GM11168 (cell line): ENCODE measurements around the gene FAM174B.

Source experiments
- in situ Hi-C: fragments of 300-500 bp; cut with MboI; formaldehyde crosslinking; loops from one replicate; pipeline ENCODE4 v1.12.0; 2022; ENCODE audit warnings: low sequenced_read_pairs; ENCODE audit not compliant: unreplicated experiment

Gene FAM174B

GRCh38 chr15:92666780-92667179 is 11.2 kb upstream of the FAM174B start:
- in situ Hi-C loops: no loop called here

- in situ Hi-C loops: no loop called here
Observed at GRCh38 chr15:92665100-92665555, 9.6 kb upstream of the FAM174B start.

- in situ Hi-C loops: no loop called here
Observed at GRCh38 chr15:92664178-92664900, 8.8 kb upstream of the FAM174B start.

GRCh38 chr15:92663250-92663951 is 7.8 kb upstream of the FAM174B start:
- in situ Hi-C loops: no loop called here

GRCh38 chr15:92662762-92663161 is 7.2 kb upstream of the FAM174B start:
- in situ Hi-C loops: no loop called here

GRCh38 chr15:92661956-92662355 is 6.4 kb upstream of the FAM174B start:
- in situ Hi-C loops: no loop called here

GRCh38 chr15:92661069-92661468 is 5.5 kb upstream of the FAM174B start:
- in situ Hi-C loops: no loop called here

GRCh38 chr15:92657486-92657885 is 1.9 kb upstream of the FAM174B start:
- in situ Hi-C loops: no loop called here

GRCh38 chr15:92656089-92656488 is 514 bp upstream of the FAM174B start:
- in situ Hi-C loops: no loop called here

- in situ Hi-C loops: no loop called here
Observed at GRCh38 chr15:92654662-92655061, 913 bp downstream of the FAM174B start.

- in situ Hi-C loops: no loop called here
Observed at GRCh38 chr15:92653836-92654539, 1.6 kb downstream of the FAM174B start.

GRCh38 chr15:92653366-92653765 is 2.2 kb downstream of the FAM174B start:
- in situ Hi-C loops: no loop called here

GRCh38 chr15:92652576-92652966 is 3.0 kb downstream of the FAM174B start:
- in situ Hi-C loops: no loop called here

GRCh38 chr15:92651877-92652575 is 3.5 kb downstream of the FAM174B start:
- in situ Hi-C loops: no loop called here

GRCh38 chr15:92650966-92651365 is 4.6 kb downstream of the FAM174B start:
- in situ Hi-C loops: no loop called here

- in situ Hi-C loops: no loop called here
Observed at GRCh38 chr15:92650256-92650655, 5.3 kb downstream of the FAM174B start.

- in situ Hi-C loops: no loop called here
Observed at GRCh38 chr15:92648190-92648875, 7.2 kb downstream of the FAM174B start.

- in situ Hi-C loops: no loop called here
Observed at GRCh38 chr15:92647467-92648163, 8.0 kb downstream of the FAM174B start.

- in situ Hi-C loops: no loop called here
Observed at GRCh38 chr15:92646216-92646615, 9.4 kb downstream of the FAM174B start.
